ENCODE measurements around the gene ANAPC5.
A peak's percentile ranks its signal among the peaks of the same experiment; 100 is the strongest.
"Not testable (repeated sequence)": the region's sequence is repeated elsewhere in the genome, so short reads cannot be mapped to it uniquely, and the experiment has no call there.

Gene ANAPC5

GRCh38 chr12:121307397-121307796 is 44.8 kb downstream of the ANAPC5 start:
- not testable (repeated sequence) for DNase-seq

- DNase-seq: no peak
These were observed 47.9 kb downstream of the ANAPC5 start for GRCh38 chr12:121304306-121304705.

- DNase-seq: no peak
These were observed 50.3 kb downstream of the ANAPC5 start for GRCh38 chr12:121301876-121302275.

GRCh38 chr12:121300083-121300819 is 52.0 kb downstream of the ANAPC5 start:
- DNase-seq: no peak

- no peak for DNase-seq
These were observed 52.5 kb downstream of the ANAPC5 start for GRCh38 chr12:121299662-121300061.

- not testable (repeated sequence) for DNase-seq
These were observed 53.8 kb downstream of the ANAPC5 start for GRCh38 chr12:121298411-121298810.

GRCh38 chr12:121297435-121297991 is 54.7 kb downstream of the ANAPC5 start:
- peak; percentile 84 for DNase-seq

- DNase-seq: peak; percentile 92
These were observed 55.4 kb downstream of the ANAPC5 start, which contains the start of gene CAMKK2 for GRCh38 chr12:121296618-121297434. CAMKK2 (minus strand) TSS chr12:121296709; CDS start chr12:121274526, 22,183 bp downstream.

- peak; percentile 70 for DNase-seq
These were observed 56.2 kb downstream of the ANAPC5 start for GRCh38 chr12:121295746-121296617.

- DNase-seq: no peak
These were observed 57.0 kb downstream of the ANAPC5 start for GRCh38 chr12:121295116-121295745.

- DNase-seq: no peak
These were observed 57.9 kb downstream of the ANAPC5 start for GRCh38 chr12:121294151-121294889.

- DNase-seq: no peak
These were observed 58.6 kb downstream of the ANAPC5 start for GRCh38 chr12:121293603-121294002.

- DNase-seq: no peak
These were observed 61.8 kb downstream of the ANAPC5 start for GRCh38 chr12:121290410-121290809.

GRCh38 chr12:121289962-121290361 is 62.2 kb downstream of the ANAPC5 start:
- DNase-seq: no peak

GRCh38 chr12:121288986-121289385 is 63.2 kb downstream of the ANAPC5 start:
- no peak for DNase-seq

- no peak for DNase-seq
These were observed 63.9 kb downstream of the ANAPC5 start for GRCh38 chr12:121288158-121288845.

GRCh38 chr12:121287267-121287954 is 64.8 kb downstream of the ANAPC5 start:
- DNase-seq: no peak

GRCh38 chr12:121285856-121286255 is 66.4 kb downstream of the ANAPC5 start:
- DNase-seq: no peak

GRCh38 chr12:121284551-121285390 is 67.4 kb downstream of the ANAPC5 start:
- DNase-seq: no peak

All from retina (tissue), 1 donor.